Skin epidermis (tissue), 12 donors: Measurements from ENCODE around the gene PPAT.
"Not testable (repeated sequence)": the region's sequence is repeated elsewhere in the genome, so short reads cannot be mapped to it uniquely, and the experiment has no call there.

ENCODE experiments used
- H3K27ac ChIP-seq, 21 experiments: fragments of 200-600 bp; sonication (generic) in 11 of 21; one replicate each; pipeline ENCODE4 v1.5.0; 2020; ENCODE audit warnings: mild to moderate bottlenecking in 3 of 21, inconsistent platforms in 2 of 21, moderate library complexity in 2 of 21
- H3K4me3 ChIP-seq, 7 experiments: fragments of 200-600 bp; sonication (generic) in 2 of 7; one replicate each; pipeline ENCODE4 v1.5.0; 2020; ENCODE audit warnings: inconsistent platforms in 2 of 7, mild to moderate bottlenecking in 2 of 7, moderate library complexity in 1 of 7

Gene PPAT

DNA sequence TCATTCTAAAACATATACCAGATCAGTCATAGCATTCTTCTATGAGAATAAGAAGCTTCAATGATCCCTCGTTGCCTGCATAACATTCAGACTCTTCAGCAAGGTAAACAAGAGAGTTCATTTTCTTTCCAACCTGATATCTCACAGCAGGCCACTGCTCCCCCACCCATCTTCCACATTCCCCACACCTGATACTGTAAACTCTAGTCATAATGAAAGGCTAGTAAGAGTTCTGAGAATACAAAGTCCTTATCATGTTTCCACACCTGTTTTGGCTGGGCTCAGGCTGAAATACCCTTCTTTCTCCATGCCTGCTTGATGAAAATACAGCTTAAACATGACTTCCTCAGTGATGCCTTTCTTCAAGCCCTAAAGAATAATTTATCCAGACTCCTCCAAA is 45.9 kb downstream of the PPAT start:
- Histone ChIP-seq H3K4me3 (no peak overlapping the region), H3K27ac (no peak overlapping the region)

- H3K4me3 ChIP-seq = peak overlapping the region; percentile 55 to 84 (median 71)
- peak overlapping the region in 14 of 21 experiments; percentile 85 to 97 (median 93) for H3K27ac ChIP-seq
Observed at GRCh38 chr4:56388306-56388705, 47.1 kb downstream of the PPAT start.

DNA sequence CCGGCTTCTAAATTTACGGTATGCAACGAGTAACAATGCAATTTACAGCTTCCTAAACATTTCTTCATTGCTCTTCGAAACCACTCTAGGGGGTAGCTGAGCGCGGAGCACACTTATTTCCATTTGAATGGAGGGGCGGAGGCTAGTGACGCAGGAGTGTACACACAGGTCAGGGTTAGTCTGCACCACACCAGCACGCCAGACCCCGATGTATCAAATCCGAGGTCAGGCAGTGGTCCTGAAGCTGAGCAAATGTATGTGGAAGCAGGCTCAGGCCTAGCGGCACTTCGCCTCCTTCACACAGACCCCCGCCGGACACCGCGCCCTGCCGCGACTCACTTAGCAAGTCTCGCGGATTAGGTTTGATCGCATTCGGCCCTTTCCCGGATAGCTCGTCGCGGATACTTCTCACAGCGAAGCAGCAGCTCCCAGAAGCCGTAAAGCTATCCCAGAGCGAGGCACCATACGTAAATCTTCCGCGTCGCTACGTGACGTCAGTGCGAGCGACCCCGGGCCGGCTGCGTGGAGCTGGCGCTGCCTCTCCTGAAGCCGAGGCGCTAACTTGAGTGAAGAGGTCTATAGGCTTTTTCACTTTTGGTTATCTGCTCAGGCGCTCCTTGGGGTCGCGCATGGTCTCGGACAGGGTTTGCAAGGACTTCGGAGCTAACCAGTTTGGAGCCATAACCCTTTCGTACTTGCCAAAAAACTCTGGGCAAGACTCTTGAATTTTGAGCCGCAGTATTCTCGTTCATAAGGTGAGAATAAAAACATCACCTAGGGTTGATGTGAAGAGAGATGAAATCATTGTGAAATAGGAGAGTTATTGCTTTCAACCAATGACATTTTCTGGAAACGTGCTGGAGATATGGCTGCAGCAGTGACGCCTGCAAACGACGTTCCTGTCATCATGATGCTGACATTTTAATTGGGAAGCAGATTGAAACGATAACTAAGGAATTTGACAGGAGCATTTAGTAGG is 48.1 kb downstream of the PPAT start, which contains the start of gene AASDH:
Gene AASDH (minus strand): TSS at position 469 of the 979 bp plus-strand sequence. CDS start 3,192 bp downstream, outside the sequence.
- peak within 1 kb of the TSS; percentile 55 to 84 (median 71) for H3K4me3 ChIP-seq
- peak within 1 kb of the TSS; percentile 23 to 98 (median 92) for H3K27ac ChIP-seq

GRCh38 chr4:56386091-56386490 is 49.3 kb downstream of the PPAT start:
- peak overlapping the region in 4 of 21 experiments; percentile 89 to 97 (median 94) for H3K27ac ChIP-seq
- H3K4me3 ChIP-seq = peak overlapping the region in 6 of 7 experiments; percentile 55 to 84 (median 69)

DNA sequence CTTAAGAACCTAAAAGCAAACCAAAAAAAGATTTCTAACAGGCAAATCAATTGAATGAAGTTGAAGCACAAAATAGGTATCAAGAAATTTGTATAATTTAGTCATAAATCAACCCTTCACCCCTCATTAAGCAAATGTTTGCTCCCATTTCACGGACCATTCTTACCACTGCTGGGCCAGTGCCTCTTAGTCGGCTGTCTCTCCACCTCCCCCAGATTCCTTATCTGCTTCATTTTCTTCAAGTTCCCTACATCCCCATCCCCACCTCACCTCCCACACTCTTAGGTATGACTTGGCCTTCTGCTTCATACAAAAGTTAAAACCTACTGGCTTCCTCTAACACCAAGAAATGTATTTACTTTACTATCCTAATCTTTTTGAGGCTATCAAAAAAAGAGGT is 60.0 kb downstream of the PPAT start:
- Histone ChIP-seq H3K27ac (no peak overlapping the region), H3K4me3 (no peak overlapping the region)

DNA sequence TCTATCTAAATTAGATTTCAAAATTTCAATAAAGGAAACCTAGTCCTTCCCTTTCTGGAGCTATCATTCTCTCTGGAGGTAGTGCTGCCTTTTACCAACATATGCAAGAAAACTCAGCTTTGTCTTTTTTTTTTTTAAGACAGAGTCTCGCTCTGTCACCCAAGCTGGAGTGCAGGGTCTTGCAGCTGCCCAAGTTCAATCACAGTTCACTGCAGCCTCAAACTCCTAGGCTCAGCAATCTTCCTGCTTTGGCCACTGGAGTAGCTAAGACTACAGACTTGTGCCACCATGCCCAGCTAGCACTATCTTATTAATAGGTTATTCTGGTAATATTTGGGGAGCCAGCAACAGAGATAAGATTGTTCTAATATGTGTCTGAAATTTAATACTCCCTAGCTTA is 60.5 kb downstream of the PPAT start:
- no peak overlapping the region for H3K27ac ChIP-seq

DNA sequence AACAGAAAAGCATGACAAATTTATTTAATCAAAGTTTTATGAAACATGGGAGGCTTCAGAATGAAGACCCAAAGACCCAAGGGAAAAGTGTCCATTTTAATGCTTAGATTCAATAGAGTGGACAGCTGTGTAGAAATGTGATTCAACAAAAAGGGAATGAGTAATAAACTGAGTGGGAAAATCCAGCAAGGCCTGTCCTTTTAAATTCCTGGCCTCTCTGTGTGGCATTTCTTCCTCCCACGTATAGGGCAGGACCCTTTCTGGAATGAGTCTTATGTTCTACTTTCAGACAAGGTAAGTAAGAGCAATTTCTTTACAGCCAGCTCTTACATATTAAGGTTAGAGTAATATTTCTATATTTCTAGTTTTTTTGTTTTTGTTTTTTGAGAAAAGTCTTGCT is 62.6 kb downstream of the PPAT start:
- H3K4me3 ChIP-seq = no peak overlapping the region
- H3K27ac ChIP-seq = no peak overlapping the region

More for the DNA sequence above, 60.5 kb downstream of the PPAT start:
- H3K4me3 ChIP-seq = no peak overlapping the region

GRCh38 chr4:56371426-56372220 is 63.8 kb downstream of the PPAT start:
- H3K4me3 ChIP-seq = no peak overlapping the region
- peak overlapping the region in 1 of 21 experiments; percentile 42 for H3K27ac ChIP-seq

- H3K4me3 ChIP-seq = no peak overlapping the region
- no peak overlapping the region for H3K27ac ChIP-seq
Observed at GRCh38 chr4:56370377-56370776, 65.0 kb downstream of the PPAT start.

DNA sequence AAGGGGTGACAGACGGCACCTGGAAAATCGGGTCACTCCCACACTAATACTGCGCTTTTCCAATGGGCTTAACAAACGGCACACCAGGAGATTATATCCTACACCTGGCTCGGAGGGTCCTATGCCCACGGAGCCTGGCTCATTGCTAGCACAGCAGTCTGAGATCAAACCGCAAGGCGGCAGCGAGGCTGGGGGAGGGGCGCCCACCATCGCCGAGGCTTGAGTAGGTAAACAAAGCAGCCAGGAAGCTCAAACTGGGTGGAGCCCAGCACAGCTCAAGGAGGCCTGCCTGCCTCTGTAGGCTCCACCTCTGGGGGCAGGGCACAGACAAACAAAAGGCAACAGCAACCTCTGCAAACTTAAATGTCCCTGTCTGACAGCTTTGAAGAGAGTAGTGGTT is 72.4 kb downstream of the PPAT start:
- H3K4me3 ChIP-seq, H3K27ac ChIP-seq: not testable (repeated sequence)

DNA sequence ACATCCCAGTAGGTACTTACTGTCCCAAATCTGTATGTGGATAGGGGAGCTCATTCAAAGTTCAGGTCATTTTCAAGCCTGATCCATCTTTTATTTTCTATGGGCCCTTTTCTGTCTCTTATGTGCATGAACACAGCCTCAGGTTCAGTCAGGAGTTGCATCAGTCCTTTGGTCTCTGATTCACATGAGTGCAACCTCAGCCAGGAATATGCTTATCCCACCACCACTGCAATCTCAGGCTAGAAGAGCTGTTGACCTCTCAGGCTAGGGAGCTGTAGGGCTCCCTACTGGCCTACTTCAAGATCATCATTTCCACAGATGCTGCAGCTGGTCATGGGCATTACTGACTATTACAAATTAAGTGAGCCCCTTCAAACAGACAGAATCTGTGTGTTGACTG is 75.3 kb downstream of the PPAT start:
- Histone ChIP-seq H3K4me3 (no peak overlapping the region), H3K27ac (no peak overlapping the region)

DNA sequence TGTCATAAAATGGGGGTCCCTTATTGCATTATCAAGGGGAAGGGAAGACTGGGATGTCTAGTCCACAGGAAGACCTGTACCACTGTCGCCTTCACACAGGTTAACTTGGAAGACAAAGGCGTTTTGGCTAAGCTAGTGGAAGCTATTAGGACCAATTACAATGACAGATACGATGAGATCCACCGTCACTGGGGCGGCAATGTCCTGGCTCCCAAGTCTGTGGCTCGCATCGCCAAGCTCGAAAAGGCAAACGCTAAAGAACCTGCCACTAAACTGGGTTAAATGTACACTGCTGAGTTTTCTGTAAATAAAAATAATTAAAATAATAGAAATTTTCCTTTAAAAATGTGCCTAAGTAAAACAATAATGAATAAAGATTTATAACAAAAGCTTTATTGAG is 78.8 kb downstream of the PPAT start:
- H3K27ac ChIP-seq = no peak overlapping the region
- H3K4me3 ChIP-seq = no peak overlapping the region

DNA sequence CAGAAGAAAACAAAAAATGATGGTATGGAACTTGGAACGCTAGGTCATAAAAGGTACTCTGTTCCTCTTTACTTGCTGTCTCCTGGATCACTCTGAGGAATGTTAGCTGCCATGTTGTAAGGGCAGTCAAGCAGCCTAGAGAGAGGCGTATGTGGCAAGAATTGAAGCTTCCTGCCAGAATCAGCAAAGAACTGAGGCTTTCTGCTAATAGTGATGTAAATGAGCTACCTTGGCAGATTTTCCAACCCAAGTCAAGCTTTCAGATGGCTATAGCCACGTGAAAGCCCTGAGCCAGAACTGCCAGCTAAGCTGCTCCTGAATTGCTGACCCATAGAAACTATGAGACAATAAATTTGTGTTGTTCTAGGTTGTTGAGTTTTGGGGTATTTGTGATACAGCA is 86.8 kb downstream of the PPAT start:
- Histone ChIP-seq H3K27ac (no peak overlapping the region), H3K4me3 (no peak overlapping the region)

DNA sequence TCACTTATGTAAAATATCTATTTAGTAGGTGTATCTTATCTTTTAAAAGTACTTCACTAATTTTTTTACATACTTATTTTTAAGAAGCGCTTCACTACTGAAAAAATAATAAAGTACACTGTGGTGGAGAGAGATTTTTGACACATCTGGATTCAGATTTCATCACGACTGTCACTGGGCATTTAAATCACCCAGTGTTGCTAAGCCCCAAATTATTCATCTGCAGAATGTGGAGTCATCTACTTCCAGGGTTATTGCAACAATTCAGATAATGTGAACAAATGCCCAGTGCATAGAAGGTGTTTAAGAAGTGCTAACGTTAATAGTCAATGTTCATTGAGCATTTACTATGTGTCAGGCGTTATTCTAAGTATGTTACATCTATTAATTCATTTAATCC is 90.0 kb downstream of the PPAT start:
- Histone ChIP-seq H3K27ac (no peak overlapping the region), H3K4me3 (no peak overlapping the region)
